Tibial nerve (tissue), 4 donors: ENCODE results near the gene RGS6. TPM values are rescaled to one million over a fixed set of nuclear protein-coding genes. Genes with fewer than 3 reads are reported as not detected.
A peak's percentile ranks its signal among the peaks of the same experiment; 100 is the strongest.

Experiments
- DNase-seq, 2 donors: peaks; one replicate each; pipeline ENCODE4 v3.0.0-alpha.2; 2019; ENCODE audit warnings: low spot score in 2 of 2
- H3K27ac ChIP-seq, 4 donors: fragments of 200-600 bp; sonication (generic) in 3 of 4; one replicate each; pipeline ENCODE4 v1.5.1; 2017 to 2019; ENCODE audit warnings: mild to moderate bottlenecking in 1 of 4
- H3K27me3 ChIP-seq, 2 donors: fragments of 200-600 bp; sonication (generic) in 1 of 2; one replicate each; pipeline versions ENCODE4 v1.5.1 to v1.6.0; 2017 to 2019
- H3K36me3 ChIP-seq, 3 donors: fragments of 200-600 bp; sonication (generic); one replicate each; pipeline ENCODE4 v1.5.1; 2018 to 2019
- H3K4me1 ChIP-seq, 4 donors: fragments of 200-600 bp; sonication (generic) in 3 of 4; one replicate each; pipeline ENCODE4 v1.5.1; 2017 to 2019
- H3K4me3 ChIP-seq, 4 donors: fragments of 200-600 bp; sonication (generic) in 3 of 4; one replicate each; pipeline ENCODE4 v1.5.1; 2017 to 2019; ENCODE audit warnings: mild to moderate bottlenecking in 1 of 4, moderate library complexity in 1 of 4
- H3K9me3 ChIP-seq, 4 donors: fragments of 200-600 bp; sonication (generic) in 3 of 4; one replicate each; pipeline ENCODE4 v1.5.1; 2017 to 2019
- EP300 ChIP-seq, 2 donors: sonication (generic); formaldehyde crosslinking; IDR thresholded peaks; one replicate each; pipeline ENCODE4 v1.6.1; 2017; ENCODE audit warnings: antibody characterized with exemption in 2 of 2, mild to moderate bottlenecking in 1 of 2
- POLR2A ChIP-seq, 2 donors: fragments of 450-650 bp; IDR thresholded peaks; one replicate each; pipeline ENCODE4 v1.6.1; 2017; ENCODE audit warnings: antibody characterized with exemption in 2 of 2, mild to moderate bottlenecking in 2 of 2, moderate library complexity in 2 of 2
- WGBS, 2 donors: methylation state at CpG; one replicate each; pipeline ENCODE4 v1.1.5; 2018; 5-methylcytosine and 5-hydroxymethylcytosine counted together
- total RNA-seq, 4 donors: library from RNA; depleted of rRNA; stranded (reverse); fragments of >200 nt; gene quantifications; one replicate each; pipeline ENCODE4 v1.1.0, GENCODE V29; 2016
- TF ChIP-seq, protein P1 (sequence below), 5 experiments: fragments of 200-600 bp in 3 of 5; fragments of 450-650 bp in 2 of 5; sonication (generic) in 3 of 5; IDR thresholded peaks; one replicate each; pipeline ENCODE4 v1.5.1; 2016 to 2019; ENCODE audit warnings: antibody characterized with exemption in 5 of 5, mild to moderate bottlenecking in 3 of 5, moderate library complexity in 2 of 5

RGS6 gene
- total RNA-seq, 4 donors from 2014 or later, result 43.5 to 67.2 (median 54.7) TPM

DNA sequence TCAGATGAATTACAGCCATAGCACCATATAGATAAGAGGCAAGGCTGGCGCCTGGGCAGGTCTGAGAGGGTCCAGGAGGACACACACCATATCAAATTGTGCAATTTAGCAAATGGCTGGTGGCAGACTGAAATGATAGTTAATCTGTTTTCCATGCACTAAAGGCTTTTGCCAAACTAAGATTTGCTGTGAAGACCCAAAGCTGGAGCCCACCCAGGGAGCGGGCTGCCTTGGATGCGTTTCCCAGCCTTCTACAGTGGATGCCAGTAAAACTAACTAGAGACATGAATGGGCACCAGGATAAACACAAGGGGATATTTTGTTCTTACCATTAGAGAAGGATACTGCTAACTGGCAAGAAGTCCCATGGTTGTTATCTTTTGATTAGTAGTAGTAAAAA is 486.6 kb downstream of the RGS6 start:
- no peak for DNase-seq
- H3K27ac ChIP-seq, result no peak overlapping the region
- H3K4me3 ChIP-seq, result no peak overlapping the region
- no peaks in the 10 kb centered on the region for H3K4me1 ChIP-seq
- H3K36me3 ChIP-seq, result no peaks in the 10 kb centered on the region
- TF ChIP-seq, protein P1, sequence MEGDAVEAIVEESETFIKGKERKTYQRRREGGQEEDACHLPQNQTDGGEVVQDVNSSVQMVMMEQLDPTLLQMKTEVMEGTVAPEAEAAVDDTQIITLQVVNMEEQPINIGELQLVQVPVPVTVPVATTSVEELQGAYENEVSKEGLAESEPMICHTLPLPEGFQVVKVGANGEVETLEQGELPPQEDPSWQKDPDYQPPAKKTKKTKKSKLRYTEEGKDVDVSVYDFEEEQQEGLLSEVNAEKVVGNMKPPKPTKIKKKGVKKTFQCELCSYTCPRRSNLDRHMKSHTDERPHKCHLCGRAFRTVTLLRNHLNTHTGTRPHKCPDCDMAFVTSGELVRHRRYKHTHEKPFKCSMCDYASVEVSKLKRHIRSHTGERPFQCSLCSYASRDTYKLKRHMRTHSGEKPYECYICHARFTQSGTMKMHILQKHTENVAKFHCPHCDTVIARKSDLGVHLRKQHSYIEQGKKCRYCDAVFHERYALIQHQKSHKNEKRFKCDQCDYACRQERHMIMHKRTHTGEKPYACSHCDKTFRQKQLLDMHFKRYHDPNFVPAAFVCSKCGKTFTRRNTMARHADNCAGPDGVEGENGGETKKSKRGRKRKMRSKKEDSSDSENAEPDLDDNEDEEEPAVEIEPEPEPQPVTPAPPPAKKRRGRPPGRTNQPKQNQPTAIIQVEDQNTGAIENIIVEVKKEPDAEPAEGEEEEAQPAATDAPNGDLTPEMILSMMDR (IDR thresholded peaks at IDR 0.05), result no peak
- TF ChIP-seq EP300 (IDR thresholded peaks at IDR 0.05), result no peak
- no peak for TF ChIP-seq POLR2A (IDR thresholded peaks at IDR 0.05)
- WGBS, 2 donors, result 85% methylated on average over 3 of the region's 3 CpGs
- no peaks in the 10 kb centered on the region for H3K27me3 ChIP-seq
- H3K9me3 ChIP-seq, result peaks cover 0 to 18% (median 0%) of the 10 kb centered on the region in 4 donors

DNA sequence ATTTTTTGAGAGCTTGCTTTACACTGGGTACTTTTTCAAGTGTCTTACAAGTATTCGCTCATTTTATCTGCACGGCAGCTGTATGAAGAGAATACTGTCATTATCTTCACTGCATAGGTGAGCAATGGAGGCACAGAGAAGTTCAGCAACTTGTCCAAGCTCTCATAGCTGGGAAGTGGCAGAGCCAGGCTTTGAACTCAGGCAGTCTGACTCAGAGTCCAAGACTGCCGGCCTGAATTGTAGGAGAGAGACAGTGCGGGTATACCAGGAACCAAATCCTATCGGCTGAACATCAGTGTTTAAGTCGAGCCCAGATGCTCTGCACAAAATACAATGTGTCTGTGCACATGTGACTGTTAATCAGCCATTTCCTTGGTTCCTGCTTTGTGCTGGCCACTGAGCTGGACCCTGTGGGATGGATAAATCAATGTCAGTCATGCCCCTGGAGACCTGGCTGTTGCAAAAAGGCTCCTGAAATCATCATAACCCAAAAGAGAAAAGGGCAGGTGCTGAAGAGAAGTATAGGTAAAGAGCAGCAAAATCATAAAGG is 487.1 kb downstream of the RGS6 start:
- WGBS, 2 donors, result 78 to 80% methylated on average over 6 of the region's 6 CpGs
- Histone ChIP-seq H3K27me3 (no peaks in the 10 kb centered on the region), H3K9me3 (peaks cover 0 to 15% (median 0%) of the 10 kb centered on the region in 4 donors), H3K4me1 (no peaks in the 10 kb centered on the region), H3K36me3 (no peaks in the 10 kb centered on the region), H3K4me3 (no peak overlapping the region), H3K27ac (no peak overlapping the region)
- TF ChIP-seq EP300 (IDR thresholded peaks at IDR 0.05) (no peak), POLR2A (IDR thresholded peaks at IDR 0.05) (no peak)
- TF ChIP-seq, protein P1 (IDR thresholded peaks at IDR 0.05), result no peak
- no peak for DNase-seq

DNA sequence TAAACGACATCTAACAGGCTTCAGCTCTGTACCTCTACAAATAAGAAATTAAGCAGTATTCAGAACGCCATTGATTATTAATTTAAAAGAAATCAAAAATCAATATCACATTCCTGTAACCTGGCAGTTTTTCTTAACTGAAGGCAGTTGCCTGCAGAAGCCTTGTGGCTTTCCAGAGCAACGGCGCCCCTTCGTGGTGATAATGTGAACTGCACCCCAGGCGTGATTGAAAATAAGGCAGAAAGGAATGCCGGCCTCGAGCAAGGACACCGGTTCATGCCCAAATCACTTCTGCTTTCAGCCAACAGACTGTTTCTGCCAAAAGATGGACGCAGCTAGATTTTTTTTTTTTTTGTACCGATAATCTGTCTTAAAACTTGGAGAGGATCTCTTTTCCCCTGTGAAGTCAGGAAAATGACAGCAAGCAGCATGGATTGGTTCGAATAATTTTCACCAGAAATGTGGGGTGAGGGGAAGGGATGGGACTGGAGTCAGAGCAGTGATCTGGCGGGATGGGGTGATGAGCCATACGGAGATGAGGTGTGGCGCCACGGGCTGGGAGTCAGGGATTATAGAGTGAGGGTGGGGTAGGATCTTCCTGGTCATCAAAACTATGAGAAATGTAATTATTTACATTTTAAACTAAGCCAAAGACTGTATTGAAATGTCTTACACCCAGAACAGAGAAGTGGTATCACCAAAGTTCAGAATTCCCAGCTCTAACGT is 488.7 kb downstream of the RGS6 start:
- Histone ChIP-seq H3K27me3 (no peaks in the 10 kb centered on the region), H3K36me3 (no peaks in the 10 kb centered on the region), H3K4me1 (no peaks in the 10 kb centered on the region), H3K9me3 (no peaks in the 10 kb centered on the region), H3K27ac (no peak overlapping the region), H3K4me3 (no peak overlapping the region)
- TF ChIP-seq POLR2A (IDR thresholded peaks at IDR 0.05), result no peak
- TF ChIP-seq EP300 (IDR thresholded peaks at IDR 0.05), result no peak
- TF ChIP-seq, protein P1 (IDR thresholded peaks at IDR 0.05), result peak; percentile 69 to 83 (median 76)
- 23 to 28% methylated on average over 17 of the region's 17 CpGs for WGBS, 2 donors
- peak; percentile 81 to 93 for DNase-seq

DNA sequence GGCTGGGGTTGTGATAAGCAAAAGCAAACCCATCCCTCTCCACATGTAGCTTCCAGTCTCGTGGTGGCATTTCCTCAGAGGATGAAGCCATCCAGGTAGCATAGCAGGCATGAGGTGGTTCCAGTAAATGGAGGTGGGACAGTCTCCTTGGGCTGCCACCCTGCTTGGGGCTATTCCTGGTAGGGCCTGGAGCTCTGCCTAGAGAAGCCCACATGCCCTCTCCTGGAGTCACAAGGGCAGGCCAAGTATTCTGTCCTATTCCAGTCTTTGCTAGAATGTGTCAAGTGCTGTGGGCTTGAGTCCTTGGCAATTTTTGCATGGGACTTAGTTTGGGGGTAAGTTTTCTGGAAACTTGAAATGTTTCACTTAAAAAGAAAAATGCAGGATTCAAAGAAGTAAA is 491.7 kb downstream of the RGS6 start:
- Histone ChIP-seq H3K9me3 (peaks cover 0 to 9% (median 0%) of the 10 kb centered on the region in 4 donors), H3K36me3 (no peaks in the 10 kb centered on the region), H3K27me3 (no peaks in the 10 kb centered on the region), H3K4me1 (no peaks in the 10 kb centered on the region), H3K27ac (no peak overlapping the region), H3K4me3 (no peak overlapping the region)
- TF ChIP-seq EP300 (IDR thresholded peaks at IDR 0.05), result no peak
- TF ChIP-seq, protein P1 (IDR thresholded peaks at IDR 0.05), result no peak
- TF ChIP-seq POLR2A (IDR thresholded peaks at IDR 0.05), result no peak
- 77 to 100% methylated on average over 1 of the region's 1 CpG for WGBS, 2 donors
- no peak for DNase-seq

DNA sequence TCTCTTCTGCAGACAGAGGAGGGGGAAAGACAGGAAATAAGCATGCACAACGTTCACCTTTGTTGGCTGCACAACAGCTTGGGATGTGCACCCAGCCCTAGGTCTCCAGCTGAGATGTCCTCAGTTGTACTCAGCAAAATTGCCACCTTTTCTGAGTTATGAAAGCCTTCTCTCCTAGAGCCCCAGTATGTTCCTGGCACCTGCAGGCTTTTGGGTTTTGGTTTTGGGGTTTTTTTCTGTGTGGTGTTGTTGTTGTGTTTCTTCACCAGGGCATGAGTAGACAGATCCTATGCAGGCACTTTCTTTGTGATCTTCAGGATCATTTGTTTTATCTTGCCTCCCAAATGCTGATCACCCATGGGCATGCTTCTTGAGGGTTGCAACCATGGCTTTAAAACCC is 498.2 kb downstream of the RGS6 start:
- no peak overlapping the region for H3K27ac ChIP-seq
- H3K4me1 ChIP-seq, result no peaks in the 10 kb centered on the region
- H3K36me3 ChIP-seq, result no peaks in the 10 kb centered on the region
- H3K9me3 ChIP-seq, result peaks cover 0 to 9% (median 0%) of the 10 kb centered on the region in 4 donors
- no peaks in the 10 kb centered on the region for H3K27me3 ChIP-seq
- TF ChIP-seq, protein P1 (IDR thresholded peaks at IDR 0.05), result no peak
- no peak for TF ChIP-seq POLR2A (IDR thresholded peaks at IDR 0.05)
- TF ChIP-seq EP300 (IDR thresholded peaks at IDR 0.05), result no peak
- DNase-seq, result no peak
- no peak overlapping the region for H3K4me3 ChIP-seq
- 19 to 24% methylated on average over 1 of the region's 1 CpG for WGBS, 2 donors
